Smooth muscle cell (in vitro differentiated cells): ENCODE results near the gene TTC16. TPM values are rescaled to one million over a fixed set of nuclear protein-coding genes. Genes with fewer than 3 reads are reported as not detected.
A peak's percentile ranks its signal among the peaks of the same experiment; 100 is the strongest.

Experiments
- DNase-seq: peaks from one replicate; lab custom pipeline; 2025; ENCODE audit not compliant: unreplicated experiment; lab: John Stamatoyannopoulos, UW
- H2AFZ ChIP-seq: fragments of 200-600 bp; sonication (generic); 2 replicates; pipeline ENCODE4 v1.6.0; 2016; ENCODE audit warnings: antibody characterized with exemption, low read depth, mild to moderate bottlenecking
- H3F3A ChIP-seq: fragments of 200-600 bp; sonication (generic); 2 replicates; pipeline ENCODE4 v1.6.0; 2017; ENCODE audit warnings: antibody characterized with exemption, low read depth
- H3K27ac ChIP-seq: fragments of 200-600 bp; sonication (generic); 2 replicates; pipeline ENCODE4 v1.5.1; 2016; ENCODE audit warnings: low read depth, mild to moderate bottlenecking
- H3K27me3 ChIP-seq: fragments of 200-600 bp; sonication (generic); 2 replicates; pipeline ENCODE4 v1.6.1; 2016; ENCODE audit warnings: low read depth, mild to moderate bottlenecking
- H3K36me3 ChIP-seq: fragments of 200-600 bp; sonication (generic); 2 replicates; pipeline ENCODE4 v1.5.1; 2016; ENCODE audit warnings: low read depth
- H3K4me1 ChIP-seq: fragments of 200-600 bp; sonication (generic); 2 replicates; pipeline ENCODE4 v1.5.1; 2016; ENCODE audit warnings: low read depth
- H3K4me2 ChIP-seq: fragments of 200-600 bp; sonication (generic); 2 replicates; pipeline ENCODE4 v1.6.0; 2016; ENCODE audit warnings: mild to moderate bottlenecking
- H3K4me3 ChIP-seq: fragments of 200-600 bp; sonication (generic); 2 replicates; pipeline ENCODE4 v1.5.1; 2016; ENCODE audit warnings: mild to moderate bottlenecking
- H3K79me2 ChIP-seq: fragments of 200-600 bp; sonication (generic); 2 replicates; pipeline ENCODE4 v1.6.0; 2016; ENCODE audit warnings: low read depth, mild to moderate bottlenecking
- H3K9ac ChIP-seq: fragments of 200-600 bp; sonication (generic); 2 replicates; pipeline ENCODE4 v1.6.0; 2016; ENCODE audit warnings: low read depth
- H3K9me3 ChIP-seq: fragments of 200-600 bp; sonication (generic); replicated peaks from 2 replicates; pipeline ENCODE4 v1.5.1; 2016; ENCODE audit warnings: low read depth
- H4K20me1 ChIP-seq: fragments of 200-600 bp; sonication (generic); 2 replicates; pipeline ENCODE4 v1.6.0; 2016; ENCODE audit warnings: low read depth
- WGBS: methylation state at CpG from one replicate; pipeline ENCODE4 v1.1.7; 2016; ENCODE audit warnings: low lambda C conversion rate; 5-methylcytosine and 5-hydroxymethylcytosine counted together
- polyA plus RNA-seq: library from polyadenylated mRNA; unstranded; fragments of >200 nt; fragmentation: Nextera tagmentation; extraction: Ambion mirVana; gene quantifications from 2 replicates; pipeline ENCODE4 v1.2.1, GENCODE V29; 2016
- total RNA-seq: library from RNA; depleted of rRNA; stranded (reverse); fragments of >200 nt; gene quantifications from 2 replicates; pipeline ENCODE4 v1.2.3, GENCODE V29; 2014
- TF ChIP-seq, protein P1 (sequence below): fragments of 200-600 bp; sonication (generic); IDR thresholded peaks from 2 replicates; pipeline ENCODE4 v1.5.1; 2017; ENCODE audit warnings: borderline replicate concordance, mild to moderate bottlenecking, antibody characterized with exemption; ENCODE audit not compliant: insufficient read depth, poor library complexity, severe bottlenecking

The TTC16 gene
- total and polyA plus RNA-seq, 2 experiments from 2014 or later, result 0.22 TPM; not detected in 1

DNA sequence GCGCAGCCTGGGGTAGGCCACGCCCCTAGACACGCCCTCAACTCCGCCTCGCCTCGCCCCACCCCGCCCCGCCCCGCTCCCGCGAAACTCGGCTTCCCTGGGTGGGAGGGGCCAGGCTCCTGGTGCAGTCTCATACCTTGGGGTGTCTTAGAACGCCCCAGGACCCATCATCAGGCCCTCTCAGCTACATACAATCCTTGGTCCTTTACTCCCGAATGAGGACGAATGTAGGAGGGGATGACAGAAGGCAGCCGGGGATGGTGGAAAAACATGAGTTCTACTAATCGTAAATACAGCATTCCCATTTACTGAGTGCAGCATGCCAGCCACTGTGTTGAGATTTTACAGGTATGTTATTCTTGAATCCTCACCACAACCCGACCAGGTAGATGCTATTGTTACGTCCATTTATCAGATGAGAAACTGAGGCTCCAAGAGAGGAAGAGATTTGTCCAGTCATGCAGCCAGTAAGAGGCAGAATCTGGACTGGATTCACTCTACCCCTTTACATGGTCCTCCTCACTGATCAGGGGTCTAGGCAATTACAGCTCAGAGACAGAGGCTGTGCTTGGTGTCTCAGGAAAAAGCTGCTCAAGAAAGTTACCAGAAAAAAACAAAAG lies 55.8 kb downstream of the TTC16 start:
- Histone ChIP-seq H3K27ac (no peak overlapping the region), H3K4me2 (peak overlapping the region; percentile 82), H3K27me3 (no peaks in the 10 kb centered on the region), H3K4me3 (peak overlapping the region; percentile 55), H4K20me1 (no peaks in the 10 kb centered on the region), H3K4me1 (peaks cover 8% of the 10 kb centered on the region), H3K36me3 (no peaks in the 10 kb centered on the region), H3K79me2 (no peaks in the 10 kb centered on the region), H2AFZ (peak overlapping the region; percentile 11), H3F3A (no peaks in the 10 kb centered on the region), H3K9me3 (no peaks in the 10 kb centered on the region), H3K9ac (no peak overlapping the region)
- no peak for DNase-seq
- TF ChIP-seq, protein P1, sequence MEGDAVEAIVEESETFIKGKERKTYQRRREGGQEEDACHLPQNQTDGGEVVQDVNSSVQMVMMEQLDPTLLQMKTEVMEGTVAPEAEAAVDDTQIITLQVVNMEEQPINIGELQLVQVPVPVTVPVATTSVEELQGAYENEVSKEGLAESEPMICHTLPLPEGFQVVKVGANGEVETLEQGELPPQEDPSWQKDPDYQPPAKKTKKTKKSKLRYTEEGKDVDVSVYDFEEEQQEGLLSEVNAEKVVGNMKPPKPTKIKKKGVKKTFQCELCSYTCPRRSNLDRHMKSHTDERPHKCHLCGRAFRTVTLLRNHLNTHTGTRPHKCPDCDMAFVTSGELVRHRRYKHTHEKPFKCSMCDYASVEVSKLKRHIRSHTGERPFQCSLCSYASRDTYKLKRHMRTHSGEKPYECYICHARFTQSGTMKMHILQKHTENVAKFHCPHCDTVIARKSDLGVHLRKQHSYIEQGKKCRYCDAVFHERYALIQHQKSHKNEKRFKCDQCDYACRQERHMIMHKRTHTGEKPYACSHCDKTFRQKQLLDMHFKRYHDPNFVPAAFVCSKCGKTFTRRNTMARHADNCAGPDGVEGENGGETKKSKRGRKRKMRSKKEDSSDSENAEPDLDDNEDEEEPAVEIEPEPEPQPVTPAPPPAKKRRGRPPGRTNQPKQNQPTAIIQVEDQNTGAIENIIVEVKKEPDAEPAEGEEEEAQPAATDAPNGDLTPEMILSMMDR, result no peak
- 8% methylated on average over 12 of the region's 19 CpGs for WGBS

DNA sequence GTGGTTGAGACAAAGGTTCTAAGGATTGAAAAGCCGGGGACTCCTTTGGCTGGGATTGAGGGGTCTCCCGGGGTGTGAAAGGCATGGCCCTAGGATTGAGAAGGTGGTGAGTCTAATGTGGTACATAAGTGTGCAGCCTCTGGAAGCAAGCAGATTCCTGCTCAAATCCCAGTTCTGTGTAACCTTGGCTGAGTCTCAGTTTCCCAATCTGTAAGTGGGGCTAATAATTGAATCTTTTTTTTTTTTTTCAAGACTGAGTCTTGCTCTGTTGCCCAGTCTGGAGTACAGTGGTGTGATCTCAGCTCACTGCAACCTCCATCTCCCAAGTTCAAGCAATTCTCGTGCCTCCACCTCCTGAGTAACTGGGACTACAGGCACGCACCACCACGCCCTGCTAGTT lies 56.7 kb downstream of the TTC16 start:
- Histone ChIP-seq H3K9me3 (no peaks in the 10 kb centered on the region), H3K27me3 (no peaks in the 10 kb centered on the region), H3K4me1 (peaks cover 8% of the 10 kb centered on the region), H3F3A (no peaks in the 10 kb centered on the region), H3K4me2 (no peak overlapping the region), H3K27ac (no peak overlapping the region), H3K79me2 (no peaks in the 10 kb centered on the region), H4K20me1 (no peaks in the 10 kb centered on the region), H3K36me3 (no peaks in the 10 kb centered on the region), H2AFZ (no peak overlapping the region), H3K4me3 (no peak overlapping the region), H3K9ac (no peak overlapping the region)
- DNase-seq, result no peak
- 98% methylated on average over 5 of the region's 5 CpGs for WGBS
- TF ChIP-seq, protein P1, result no peak

DNA sequence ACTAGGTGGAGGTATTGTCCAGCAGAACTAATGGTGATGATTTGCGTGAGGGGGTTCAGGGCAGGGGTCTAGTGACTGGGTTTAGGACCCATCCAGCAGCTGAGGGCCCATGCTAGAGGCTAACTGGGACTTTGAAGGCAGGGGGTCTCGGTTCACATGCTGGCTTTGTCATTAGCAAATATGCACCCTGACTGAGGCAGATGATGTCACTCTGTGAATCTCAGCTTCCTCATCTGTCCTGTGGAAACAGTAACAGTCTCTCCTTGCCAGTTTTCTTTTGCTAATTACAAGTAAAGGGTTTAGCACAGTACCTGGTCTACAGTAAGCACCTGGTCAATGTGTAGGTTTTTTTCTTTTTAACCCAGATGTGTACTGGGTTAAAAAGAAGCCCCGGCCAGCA lies 57.4 kb downstream of the TTC16 start:
- TF ChIP-seq, protein P1, result no peak
- DNase-seq, result no peak
- Histone ChIP-seq H3K79me2 (no peaks in the 10 kb centered on the region), H3K9ac (no peak overlapping the region), H3K9me3 (no peaks in the 10 kb centered on the region), H2AFZ (no peak overlapping the region), H3K27me3 (no peaks in the 10 kb centered on the region), H3F3A (no peaks in the 10 kb centered on the region), H3K36me3 (no peaks in the 10 kb centered on the region), H3K4me2 (no peak overlapping the region), H4K20me1 (no peaks in the 10 kb centered on the region), H3K27ac (no peak overlapping the region), H3K4me1 (peaks cover 8% of the 10 kb centered on the region), H3K4me3 (no peak overlapping the region)
- 82% methylated on average over 3 of the region's 3 CpGs for WGBS

DNA sequence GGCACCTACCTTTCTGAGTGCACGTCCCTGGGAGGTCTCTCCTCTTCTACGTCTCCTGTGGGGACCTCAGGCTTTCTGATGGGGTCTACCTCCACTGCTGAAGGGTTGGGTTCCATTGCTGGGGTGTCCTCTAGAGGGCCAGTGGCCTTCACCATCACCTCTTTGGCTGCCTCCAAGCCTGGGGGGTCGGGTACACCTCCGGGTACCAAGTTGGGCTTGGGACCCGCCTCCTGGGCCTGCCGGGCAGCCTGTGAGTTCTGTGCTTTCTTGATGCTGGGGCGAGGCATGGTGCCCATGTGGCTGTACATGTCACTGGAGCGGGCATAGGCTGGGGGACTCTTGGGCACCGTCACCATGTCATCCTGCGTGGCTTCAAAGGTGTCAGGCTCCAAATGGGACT lies 58.1 kb downstream of the TTC16 start:
- TF ChIP-seq, protein P1, result no peak
- Histone ChIP-seq H3F3A (no peaks in the 10 kb centered on the region), H3K4me1 (peaks cover 8% of the 10 kb centered on the region), H3K36me3 (no peaks in the 10 kb centered on the region), H3K4me2 (no peak overlapping the region), H3K9me3 (no peaks in the 10 kb centered on the region), H3K79me2 (no peaks in the 10 kb centered on the region), H4K20me1 (no peaks in the 10 kb centered on the region), H3K27me3 (no peaks in the 10 kb centered on the region), H3K9ac (no peak overlapping the region), H3K27ac (no peak overlapping the region), H3K4me3 (no peak overlapping the region), H2AFZ (no peak overlapping the region)
- DNase-seq, result no peak
- WGBS, result 95% methylated on average over 10 of the region's 10 CpGs
